Ectodermal cell (in vitro differentiated cells): ENCODE results near the gene KIF13A.

ENCODE experiments used
- H3K27ac ChIP-seq: 2 replicates; pipeline ENCODE4 v1.7.0; 2013; ENCODE audit warnings: mild to moderate bottlenecking, low read depth, low read length; ENCODE audit not compliant: insufficient read depth, poor library complexity, severe bottlenecking
- H3K27me3 ChIP-seq: 2 replicates; pipeline ENCODE4 v1.7.0; 2013; ENCODE audit warnings: mild to moderate bottlenecking, low read length; ENCODE audit not compliant: insufficient read depth, control insufficient read depth, poor library complexity, severe bottlenecking
- H3K36me3 ChIP-seq: one replicate; pipeline ENCODE4 v1.7.0; 2013; ENCODE audit warnings: low read length; ENCODE audit not compliant: control insufficient read depth, insufficient read depth
- H3K4me1 ChIP-seq: one replicate; pipeline ENCODE4 v1.7.0; 2013; ENCODE audit warnings: low read length; ENCODE audit not compliant: control insufficient read depth, insufficient read depth
- H3K4me3 ChIP-seq: 2 replicates; pipeline ENCODE4 v1.7.0; 2013; ENCODE audit warnings: low read depth, low read length, control low read depth; ENCODE audit not compliant: insufficient read depth
- H3K9me3 ChIP-seq: 2 replicates; pipeline ENCODE4 v1.7.0; 2013; ENCODE audit warnings: mild to moderate bottlenecking, low read length, moderate library complexity; ENCODE audit not compliant: control insufficient read depth
- WGBS, 2 experiments: methylation state at CpG; one replicate each; pipeline ENCODE4 v1.1.7; 2013; ENCODE audit warnings: missing lambda C conversion rate in 2 of 2; 5-methylcytosine and 5-hydroxymethylcytosine counted together

The KIF13A gene

DNA sequence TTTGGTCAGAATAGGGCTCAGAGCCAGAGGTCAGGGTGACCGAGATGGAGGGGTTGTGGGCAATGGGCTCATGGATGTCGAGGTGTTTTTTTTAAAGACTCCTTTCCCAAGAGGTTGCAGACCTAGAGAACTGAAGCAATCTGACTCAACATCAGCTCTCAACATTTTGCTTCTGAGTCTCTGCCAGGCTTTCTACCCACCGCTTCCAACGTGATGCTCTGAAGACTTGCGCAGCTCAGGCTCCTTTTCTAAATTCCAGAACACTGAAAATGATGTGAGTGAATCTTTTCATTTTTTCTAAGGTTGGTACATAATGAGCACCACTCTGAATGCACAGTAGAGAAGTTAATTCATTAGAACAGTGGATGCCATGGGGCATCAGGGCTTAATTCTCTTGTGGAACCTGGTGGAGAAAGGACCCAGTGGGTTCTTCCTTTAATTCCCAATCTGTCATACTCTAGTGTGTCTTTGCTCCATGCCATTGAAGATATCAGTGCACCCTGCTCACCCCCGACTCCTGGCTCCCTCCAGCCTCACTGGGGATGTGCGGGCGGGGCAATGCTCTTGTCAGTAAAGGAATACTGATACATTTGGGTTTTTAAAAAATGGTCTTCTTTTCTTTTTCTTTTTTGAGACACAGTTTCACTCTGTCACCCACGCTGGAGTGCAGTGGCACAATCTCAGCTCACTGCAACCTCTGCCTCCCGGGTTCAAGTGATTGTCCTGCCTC, 17.0 kb upstream of the KIF13A start:
- Histone ChIP-seq H3K4me3 (no peak overlapping the region), H3K27ac (no peak overlapping the region), H3K4me1 (no peaks in the 10 kb centered on the region), H3K27me3 (no peaks in the 10 kb centered on the region), H3K9me3 (no peaks in the 10 kb centered on the region), H3K36me3 (no peaks in the 10 kb centered on the region)
- 95 to 97% methylated on average over 10 of the region's 10 CpGs for WGBS, 2 experiments

DNA sequence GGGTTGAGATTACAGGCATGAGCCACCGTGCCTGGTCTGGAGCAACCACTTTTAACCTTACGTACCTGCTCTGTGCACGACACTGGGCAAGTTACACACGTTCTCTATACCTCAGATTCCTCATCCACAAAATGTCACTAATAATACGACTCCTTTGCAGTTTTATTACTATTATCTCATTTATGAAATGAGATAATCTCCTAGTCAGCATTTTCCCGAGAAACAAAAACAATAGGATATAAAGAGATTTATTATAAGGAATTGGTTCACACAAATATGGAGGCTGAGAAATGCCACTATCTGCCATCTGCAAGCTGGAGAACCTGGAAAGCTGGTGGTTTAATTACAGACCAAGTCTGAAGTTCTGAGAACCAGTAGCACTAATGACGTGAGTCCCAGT, 12.0 kb upstream of the KIF13A start:
- Histone ChIP-seq H3K27ac (no peak overlapping the region), H3K36me3 (no peaks in the 10 kb centered on the region), H3K9me3 (no peaks in the 10 kb centered on the region), H3K27me3 (no peaks in the 10 kb centered on the region), H3K4me1 (no peaks in the 10 kb centered on the region), H3K4me3 (no peak overlapping the region)
- 93 to 95% methylated on average over 5 to 7 of the region's 7 CpGs for WGBS, 2 experiments

DNA sequence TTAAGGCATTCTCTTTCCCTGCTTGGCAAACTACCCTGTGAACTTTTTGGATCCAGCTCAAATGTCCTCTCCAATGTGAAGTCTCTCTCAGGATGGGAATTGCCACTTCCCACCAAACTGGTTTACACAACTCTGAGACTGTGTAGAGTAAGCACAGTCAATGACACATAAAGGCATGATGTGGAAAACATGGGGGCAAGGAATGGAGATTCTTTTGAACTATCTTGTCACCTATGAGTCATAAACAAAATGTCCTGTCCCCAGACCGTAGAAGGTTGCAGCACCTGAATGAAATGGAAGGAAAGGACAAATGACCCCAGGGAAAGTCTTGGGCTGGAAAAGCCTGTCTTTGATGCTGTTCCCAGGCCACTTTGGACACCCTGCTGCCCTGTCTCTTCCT, 11.0 kb upstream of the KIF13A start:
- H3K27me3 ChIP-seq, result no peaks in the 10 kb centered on the region
- no peak overlapping the region for H3K4me3 ChIP-seq
- no peak overlapping the region for H3K27ac ChIP-seq
- H3K4me1 ChIP-seq, result no peaks in the 10 kb centered on the region
- no peaks in the 10 kb centered on the region for H3K9me3 ChIP-seq
- no peaks in the 10 kb centered on the region for H3K36me3 ChIP-seq
- 93 to 95% methylated on average over 1 of the region's 1 CpG for WGBS, 2 experiments

DNA sequence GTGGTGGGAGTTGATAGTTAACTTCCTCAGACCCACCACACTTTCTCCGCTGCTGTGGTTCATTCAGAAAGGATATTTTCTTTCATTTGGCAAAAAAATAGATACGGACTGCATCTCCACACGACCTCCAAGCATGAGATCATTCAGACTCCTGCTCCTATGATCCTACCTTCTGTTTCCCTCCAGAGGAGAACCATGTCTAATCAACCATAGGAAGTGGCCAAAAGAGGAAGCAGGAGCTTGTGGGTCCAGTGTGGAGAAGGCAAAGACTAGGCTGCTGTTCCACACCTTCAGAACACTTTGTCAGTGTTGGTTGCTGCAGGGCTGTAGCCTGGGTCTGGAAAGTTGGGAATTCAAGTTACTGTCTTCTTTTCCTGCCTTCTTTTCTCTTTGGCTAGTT, 10.6 kb upstream of the KIF13A start:
- Histone ChIP-seq H3K4me3 (no peak overlapping the region), H3K27me3 (no peaks in the 10 kb centered on the region), H3K4me1 (no peaks in the 10 kb centered on the region), H3K9me3 (no peaks in the 10 kb centered on the region), H3K36me3 (no peaks in the 10 kb centered on the region), H3K27ac (no peak overlapping the region)
- 84 to 91% methylated on average over 3 of the region's 3 CpGs for WGBS, 2 experiments

DNA sequence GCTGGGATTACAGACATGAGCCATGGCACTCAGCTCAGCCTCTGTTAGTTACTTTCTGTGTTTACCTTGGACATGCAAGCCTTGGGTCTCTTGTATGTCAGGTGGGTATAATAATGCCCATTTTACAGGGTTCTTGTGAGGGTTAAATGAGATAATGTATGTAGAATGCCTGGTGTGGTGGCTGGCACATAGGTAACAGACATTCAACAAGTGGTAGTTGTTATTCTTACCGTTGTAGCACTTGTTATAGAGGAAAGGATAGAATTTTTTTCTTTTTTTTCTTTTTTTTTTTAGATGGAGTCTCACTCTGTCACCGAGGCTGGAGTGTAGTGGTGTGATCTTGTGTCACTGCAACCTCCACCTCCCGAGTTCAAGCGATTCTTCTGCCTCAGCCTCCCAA, 8.0 kb upstream of the KIF13A start:
- H3K36me3 ChIP-seq, result no peaks in the 10 kb centered on the region
- no peak overlapping the region for H3K27ac ChIP-seq
- 96 to 100% methylated on average over 4 of the region's 4 CpGs for WGBS, 2 experiments
- H3K4me3 ChIP-seq, result no peak overlapping the region
- no peaks in the 10 kb centered on the region for H3K9me3 ChIP-seq
- no peaks in the 10 kb centered on the region for H3K27me3 ChIP-seq
- no peaks in the 10 kb centered on the region for H3K4me1 ChIP-seq

DNA sequence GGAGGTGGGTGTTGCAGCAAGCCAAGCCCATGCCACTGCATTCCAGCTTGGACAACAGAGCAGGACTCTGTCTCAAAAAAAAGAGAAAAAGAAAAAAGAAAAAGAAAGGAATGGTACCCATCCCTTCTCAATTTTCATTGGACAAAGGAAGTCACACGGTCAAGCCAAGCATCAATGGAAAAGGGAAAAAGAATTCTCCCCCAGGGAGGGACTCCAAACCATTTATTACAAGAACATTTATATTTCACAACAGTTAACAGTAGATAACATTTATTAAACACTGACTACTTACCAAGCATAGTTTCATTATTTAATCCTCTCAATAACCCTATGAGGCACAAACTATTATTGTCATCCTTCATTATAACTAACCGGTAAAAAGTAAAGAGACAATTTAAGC, 6.6 kb upstream of the KIF13A start:
- Histone ChIP-seq H3K27me3 (peaks cover 4% of the 10 kb centered on the region), H3K27ac (no peak overlapping the region), H3K4me1 (no peaks in the 10 kb centered on the region), H3K36me3 (no peaks in the 10 kb centered on the region), H3K9me3 (no peaks in the 10 kb centered on the region), H3K4me3 (no peak overlapping the region)
- 86 to 93% methylated on average over 2 of the region's 2 CpGs for WGBS, 2 experiments

DNA sequence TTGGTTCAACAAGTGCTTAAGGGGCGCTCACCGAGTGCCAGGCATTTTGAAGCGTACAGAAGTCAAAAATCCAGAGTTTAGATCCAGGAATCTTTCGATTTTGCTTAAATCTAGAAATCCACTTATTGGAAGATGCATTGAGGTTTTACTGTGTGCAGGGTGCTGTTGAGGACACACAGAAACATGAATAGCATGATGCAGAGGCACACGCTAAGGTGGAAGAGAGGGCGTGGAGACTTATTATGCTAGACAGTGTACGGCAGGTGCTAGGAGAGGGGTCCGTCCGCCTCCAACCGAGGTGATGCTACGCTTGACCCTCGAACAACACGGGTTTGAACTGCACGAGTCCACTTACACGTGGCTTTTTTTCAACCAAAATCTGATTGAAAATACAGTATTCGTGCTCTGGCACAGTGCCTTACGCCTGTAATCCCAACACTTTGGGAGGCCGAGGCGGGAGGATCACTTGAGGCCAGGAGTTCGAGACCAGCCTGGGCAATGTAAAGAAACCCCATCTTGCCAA, 1.0 kb upstream of the KIF13A start:
- H3K9me3 ChIP-seq, result no peaks in the 10 kb centered on the region
- H3K27me3 ChIP-seq, result peaks cover 22% of the 10 kb centered on the region
- peak overlapping the region; percentile 58 for H3K4me3 ChIP-seq
- H3K4me1 ChIP-seq, result peaks cover 3% of the 10 kb centered on the region
- WGBS, 2 experiments, result 84 to 85% methylated on average over 20 of the region's 20 CpGs
- no peak overlapping the region for H3K27ac ChIP-seq
- no peaks in the 10 kb centered on the region for H3K36me3 ChIP-seq

DNA sequence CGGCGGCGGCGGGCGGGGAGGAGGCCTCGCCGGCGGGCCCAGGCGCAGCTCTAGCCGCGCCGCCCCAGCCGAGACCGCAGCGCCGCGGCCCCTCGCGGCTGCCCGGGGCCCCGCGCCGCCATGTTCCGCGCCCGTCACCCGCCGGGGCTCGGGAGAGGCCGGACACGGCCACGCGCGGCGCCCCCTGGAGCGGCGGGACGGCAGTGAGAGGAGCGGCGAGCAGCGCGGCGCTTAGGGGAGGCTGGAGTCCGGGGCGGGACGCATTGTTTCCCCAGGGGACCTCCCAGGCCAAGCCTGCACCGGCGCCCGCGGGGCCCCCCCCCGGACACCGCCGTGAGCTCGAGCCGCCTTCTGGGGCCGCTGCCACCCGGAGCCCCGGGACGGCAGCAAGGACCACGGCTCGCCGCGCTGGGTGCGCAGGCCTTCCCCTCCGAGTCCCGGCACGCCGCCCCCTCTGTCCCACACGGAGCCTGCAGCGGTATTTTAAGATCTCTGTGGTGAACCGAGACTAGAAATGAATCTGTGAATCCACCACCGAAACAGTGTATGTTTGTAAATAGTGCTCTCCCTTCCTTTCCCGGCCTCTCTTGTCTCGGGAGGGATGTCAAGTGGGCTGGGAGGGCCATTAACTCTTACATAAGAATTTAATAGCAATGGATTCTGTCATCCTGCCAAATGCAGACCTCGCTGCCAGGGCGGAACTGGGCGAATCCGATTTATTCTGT, 424 bp upstream of the KIF13A start:
- Histone ChIP-seq H3K4me1 (peaks cover 3% of the 10 kb centered on the region), H3K27ac (no peak overlapping the region), H3K27me3 (peaks cover 22% of the 10 kb centered on the region), H3K36me3 (no peaks in the 10 kb centered on the region), H3K9me3 (no peaks in the 10 kb centered on the region), H3K4me3 (peak overlapping the region; percentile 58)
- 2% methylated on average over 78 of the region's 78 CpGs for whole genome bisulfite sequencing, 2 experiments

DNA sequence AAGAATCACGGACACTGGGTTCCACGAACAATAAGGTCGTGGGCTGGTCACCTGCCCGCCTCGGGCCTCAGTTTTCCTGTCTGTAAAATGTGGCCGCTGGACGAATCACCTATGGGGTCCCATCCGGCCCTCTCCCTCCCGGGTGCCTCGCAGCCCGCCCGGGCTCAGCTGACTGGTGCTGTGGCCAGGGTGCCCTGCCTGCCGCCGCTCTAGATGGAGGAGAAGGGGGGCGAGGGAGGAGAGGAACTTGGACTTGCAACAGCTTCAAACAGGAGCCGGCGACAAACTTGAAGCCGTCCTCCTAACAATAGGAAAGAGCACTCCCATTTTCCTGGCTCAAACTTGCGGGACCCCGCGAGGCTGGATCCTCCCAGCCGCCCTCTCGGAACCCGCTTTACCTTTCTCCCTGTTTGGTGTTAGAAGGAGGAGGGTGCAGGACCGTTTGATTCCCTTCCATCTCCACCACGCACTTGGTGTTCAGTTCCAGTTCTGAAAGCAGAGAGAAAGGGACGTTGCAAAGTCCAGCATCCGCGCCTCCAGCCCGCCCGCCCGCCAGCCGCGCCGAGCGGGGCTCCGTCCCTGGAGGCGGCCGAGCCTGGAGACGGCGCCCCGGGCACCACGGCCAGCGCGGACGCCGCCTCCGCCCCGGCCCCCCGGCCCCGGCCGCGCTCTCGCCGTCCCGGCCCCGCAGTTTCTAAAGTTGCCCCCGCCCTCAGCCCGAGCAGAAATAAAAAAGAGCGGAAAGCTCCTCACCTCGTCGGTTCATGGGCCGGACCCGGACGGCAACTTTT, 584 bp downstream of the KIF13A start:
- 1% methylated on average over 65 of the region's 65 CpGs for WGBS, 2 experiments
- Histone ChIP-seq H3K4me1 (peaks cover 3% of the 10 kb centered on the region), H3K27me3 (peaks cover 22% of the 10 kb centered on the region), H3K36me3 (no peaks in the 10 kb centered on the region), H3K4me3 (peak overlapping the region; percentile 82), H3K27ac (no peak overlapping the region), H3K9me3 (no peaks in the 10 kb centered on the region)
